Measurements from ENCODE around the gene POLR1A.

POLR1A gene

DNA sequence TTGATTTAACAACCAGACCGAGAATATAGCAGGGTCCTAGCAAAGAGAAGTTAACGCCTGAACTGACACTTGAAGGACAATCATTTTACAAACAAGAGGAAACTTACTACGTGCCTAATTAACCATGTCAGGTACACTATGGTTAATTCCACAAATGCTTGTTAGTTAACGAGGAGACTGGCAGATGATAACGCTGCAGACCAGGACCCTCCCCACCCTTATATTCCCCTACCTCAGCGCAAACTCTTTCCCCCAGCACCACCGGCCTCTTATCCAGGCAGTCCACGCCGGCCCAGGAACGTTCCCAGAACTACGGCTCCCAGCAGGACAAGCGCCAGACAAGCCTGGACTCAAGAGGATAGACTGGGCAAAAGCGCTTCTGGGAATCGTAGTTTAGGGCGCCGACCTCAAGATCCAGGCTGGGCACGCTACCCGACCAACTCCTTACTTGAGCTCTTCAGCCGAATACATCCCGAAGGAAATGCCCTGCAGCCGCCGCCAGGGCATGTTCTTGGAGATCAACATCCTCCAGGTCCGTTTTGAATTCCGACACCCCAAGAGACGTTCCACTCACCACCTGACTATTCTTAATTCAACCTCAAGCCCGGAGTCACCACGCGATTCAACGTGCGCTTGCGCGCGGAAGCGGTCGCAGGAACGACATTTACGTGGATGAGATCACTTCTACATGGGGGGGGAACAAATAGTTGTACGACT is at the start of gene POLR1A:
Gene POLR1A, minus strand, starts transcription at position 635 of the 717 bp plus-strand sequence. Its CDS starts 110 bp downstream, at position 525.
- peak; percentile 61 to 74 for DNase-seq (ENCODE audit: low read depth in 1 of 2, low spot score in 1 of 2)

- DNase-seq (ENCODE audit: low read depth in 1 of 2, low spot score in 1 of 2) = no peak
Observed at GRCh38 chr2:86150502-86150901, 44.8 kb upstream of the POLR1A start.

GRCh38 chr2:86147793-86148192 is 42.1 kb upstream of the POLR1A start:
- DNase-seq (ENCODE audit: low read depth in 1 of 2, low spot score in 1 of 2) = no peak

GRCh38 chr2:86143926-86144685 is 38.4 kb upstream of the POLR1A start:
- DNase-seq (ENCODE audit: low read depth in 1 of 2, low spot score in 1 of 2) = no peak

DNA sequence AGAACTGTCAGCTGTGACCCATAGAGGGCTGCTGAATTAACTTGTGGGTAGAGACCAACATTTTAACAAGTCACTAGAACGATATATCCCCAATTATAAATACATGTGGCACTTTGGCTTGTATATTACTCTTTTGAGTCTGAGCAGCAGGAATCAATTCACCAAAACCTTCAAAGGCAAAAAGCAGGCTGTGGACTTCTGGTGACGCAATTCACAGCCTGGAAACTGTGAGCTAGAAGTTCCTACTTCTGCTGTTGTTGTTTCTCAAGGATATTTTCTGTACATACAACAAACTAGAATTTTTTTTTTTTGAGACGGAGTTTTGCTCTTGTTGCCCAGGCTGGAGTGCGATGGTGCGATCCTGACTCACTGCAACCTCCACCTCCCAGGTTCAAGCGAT is 37.6 kb upstream of the POLR1A start:
- DNase-seq (ENCODE audit: low read depth in 1 of 2, low spot score in 1 of 2) = no peak

- DNase-seq (ENCODE audit: low read depth in 1 of 2, low spot score in 1 of 2) = no peak
Observed at GRCh38 chr2:86142436-86143257, 37.0 kb upstream of the POLR1A start.

- DNase-seq (ENCODE audit: low read depth in 1 of 2, low spot score in 1 of 2) = no peak
Observed at GRCh38 chr2:86140969-86141392, 35.3 kb upstream of the POLR1A start.

DNA sequence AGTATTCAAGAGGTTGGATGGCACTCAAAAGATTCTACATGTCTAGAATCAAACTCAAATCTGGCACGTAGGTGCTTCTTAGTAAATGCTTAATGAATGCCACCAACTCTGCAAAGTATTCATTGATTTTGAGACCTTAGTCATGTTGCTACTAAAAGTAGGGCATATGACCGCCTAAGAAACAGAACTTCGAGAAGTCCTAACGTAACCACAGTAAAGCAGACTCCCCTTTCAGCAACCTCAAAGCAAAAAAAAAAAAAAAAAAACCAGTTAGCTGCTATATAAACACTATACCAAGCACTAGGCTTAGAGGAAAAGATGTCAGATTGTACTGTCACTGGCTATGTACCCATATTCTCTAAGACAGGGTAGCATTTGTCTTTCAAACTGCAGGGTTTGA is 34.3 kb upstream of the POLR1A start:
- DNase-seq (ENCODE audit: low read depth in 1 of 2, low spot score in 1 of 2) = no peak

DNA sequence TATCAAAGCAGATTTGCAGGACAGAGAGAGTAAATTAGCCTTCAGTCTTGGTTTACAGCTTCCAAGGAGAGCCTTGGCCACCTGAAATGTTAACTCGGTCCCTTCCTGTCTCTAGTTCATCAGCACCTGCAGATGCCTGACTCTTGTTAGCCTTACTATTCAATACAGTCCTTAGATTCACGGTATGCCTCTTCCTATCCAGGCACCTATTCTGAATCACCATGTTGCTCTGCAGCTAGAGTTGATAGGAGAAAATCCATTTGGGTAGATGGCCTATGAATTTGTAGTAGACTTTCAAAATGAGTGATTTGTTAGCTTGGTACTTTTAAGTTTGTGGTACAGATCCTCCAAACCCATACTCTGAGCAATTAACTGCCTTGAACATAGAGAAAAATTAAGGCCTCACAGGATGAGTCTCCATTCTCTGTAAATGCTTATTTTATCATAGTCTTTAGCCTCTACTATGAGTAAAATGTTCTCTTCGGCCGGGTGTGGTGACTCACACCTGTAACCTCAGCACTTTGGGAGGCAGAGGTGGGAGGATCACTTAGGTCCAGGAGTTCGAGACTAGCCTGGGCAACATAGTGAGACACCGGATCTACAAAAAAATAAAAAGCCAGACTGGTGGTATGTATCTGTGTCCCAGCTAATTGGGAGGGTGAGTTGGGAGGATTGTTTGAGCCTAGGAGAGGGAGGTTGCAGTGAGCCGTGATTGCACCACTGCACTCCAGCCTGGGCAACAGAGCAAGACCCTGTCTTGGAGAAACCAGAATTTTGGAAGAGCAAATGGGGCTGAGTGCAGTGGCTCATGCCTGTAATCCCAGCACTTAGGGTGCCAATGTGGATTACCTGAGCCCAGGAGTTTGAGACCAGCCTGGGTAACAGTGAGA is 33.3 kb upstream of the POLR1A start:
- no peak for DNase-seq (ENCODE audit: low read depth in 1 of 2, low spot score in 1 of 2)

DNA sequence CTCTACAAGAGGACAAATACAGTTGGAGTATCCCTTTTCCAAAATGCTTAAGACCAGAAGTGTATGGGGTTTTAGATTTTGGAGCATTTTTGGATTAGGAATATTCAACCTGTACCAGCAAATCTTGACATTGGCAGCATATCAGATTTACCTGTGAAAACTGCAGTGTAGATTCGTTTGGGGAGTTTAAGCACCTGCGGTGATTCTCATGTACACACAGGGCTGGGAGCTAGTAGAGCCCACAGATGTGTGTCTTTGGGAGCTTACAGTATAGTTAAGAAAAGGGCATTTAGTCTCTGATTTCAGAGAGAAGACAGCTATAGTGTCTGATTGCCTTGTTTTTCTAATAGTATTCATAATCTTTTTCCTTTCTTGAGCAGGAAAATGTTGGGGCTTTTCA is 30.5 kb upstream of the POLR1A start:
- DNase-seq (ENCODE audit: low read depth in 1 of 2, low spot score in 1 of 2) = no peak

GRCh38 chr2:86135653-86136052 is 30.0 kb upstream of the POLR1A start:
- no peak for DNase-seq (ENCODE audit: low read depth in 1 of 2, low spot score in 1 of 2)

DNA sequence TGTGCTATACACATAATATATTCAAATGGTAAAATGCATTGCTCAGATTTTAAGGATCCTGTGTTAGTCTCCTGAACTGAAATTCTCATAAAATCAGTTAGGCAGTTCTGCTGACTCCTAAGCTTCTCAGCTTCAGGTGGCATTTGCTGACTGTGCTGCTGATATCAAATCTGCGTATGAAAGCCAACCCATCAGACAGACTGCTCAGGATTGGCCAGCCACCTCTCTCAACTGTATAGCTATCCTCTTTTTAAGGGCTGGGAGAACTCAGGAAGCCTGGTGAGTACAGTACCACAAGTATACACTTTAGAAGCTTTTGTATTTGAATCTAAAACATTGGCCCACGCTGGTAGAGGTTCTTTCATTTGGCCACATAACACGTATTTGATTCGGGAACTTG is 29.0 kb upstream of the POLR1A start:
- DNase-seq (ENCODE audit: low read depth in 1 of 2, low spot score in 1 of 2) = no peak

DNA sequence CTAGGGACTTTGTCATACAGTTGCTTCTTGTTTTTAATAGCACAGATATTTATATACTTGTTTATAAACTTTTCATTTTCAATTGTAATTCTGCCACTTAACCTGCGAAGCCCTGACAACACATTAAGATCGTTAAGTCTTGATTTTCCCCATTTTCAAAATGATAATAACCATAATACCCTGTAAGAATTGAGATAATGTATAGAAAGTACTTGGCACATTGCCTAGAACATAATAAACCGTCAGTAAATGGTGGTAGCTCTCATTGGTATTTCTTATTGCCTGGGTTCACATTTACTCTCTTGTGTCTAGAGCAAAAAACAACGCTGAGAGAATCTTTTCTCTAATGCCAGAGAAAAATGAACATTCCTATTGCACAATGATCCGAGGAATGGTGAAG is 19.0 kb upstream of the POLR1A start:
- no peak for DNase-seq (ENCODE audit: low read depth in 1 of 2, low spot score in 1 of 2)

GRCh38 chr2:86123328-86123925 is 17.7 kb upstream of the POLR1A start:
- no peak for DNase-seq (ENCODE audit: low read depth in 1 of 2, low spot score in 1 of 2)

DNA sequence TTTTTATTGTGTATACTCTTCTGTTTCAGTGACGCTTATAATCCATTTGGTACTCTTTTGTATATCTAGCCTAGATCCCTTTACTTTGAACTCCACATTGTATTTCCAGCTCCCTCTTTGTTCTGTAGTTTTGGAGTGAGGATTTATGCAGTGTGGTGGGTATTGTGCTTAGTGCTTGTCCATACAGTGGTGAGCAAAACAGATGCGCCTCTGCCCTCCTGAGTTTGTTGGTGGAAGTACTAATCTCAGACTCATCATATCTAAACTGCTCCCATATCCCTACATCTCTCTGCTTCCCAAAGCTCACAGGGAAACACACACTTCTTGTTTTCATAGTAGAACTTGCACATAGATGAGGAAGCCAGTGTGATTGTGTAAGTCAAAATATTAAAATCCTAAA is 12.4 kb upstream of the POLR1A start:
- no peak for DNase-seq (ENCODE audit: low read depth in 1 of 2, low spot score in 1 of 2)

GRCh38 chr2:86107031-86107430 is 1.3 kb upstream of the POLR1A start:
- no peak for DNase-seq (ENCODE audit: low read depth in 1 of 2, low spot score in 1 of 2)

DNA sequence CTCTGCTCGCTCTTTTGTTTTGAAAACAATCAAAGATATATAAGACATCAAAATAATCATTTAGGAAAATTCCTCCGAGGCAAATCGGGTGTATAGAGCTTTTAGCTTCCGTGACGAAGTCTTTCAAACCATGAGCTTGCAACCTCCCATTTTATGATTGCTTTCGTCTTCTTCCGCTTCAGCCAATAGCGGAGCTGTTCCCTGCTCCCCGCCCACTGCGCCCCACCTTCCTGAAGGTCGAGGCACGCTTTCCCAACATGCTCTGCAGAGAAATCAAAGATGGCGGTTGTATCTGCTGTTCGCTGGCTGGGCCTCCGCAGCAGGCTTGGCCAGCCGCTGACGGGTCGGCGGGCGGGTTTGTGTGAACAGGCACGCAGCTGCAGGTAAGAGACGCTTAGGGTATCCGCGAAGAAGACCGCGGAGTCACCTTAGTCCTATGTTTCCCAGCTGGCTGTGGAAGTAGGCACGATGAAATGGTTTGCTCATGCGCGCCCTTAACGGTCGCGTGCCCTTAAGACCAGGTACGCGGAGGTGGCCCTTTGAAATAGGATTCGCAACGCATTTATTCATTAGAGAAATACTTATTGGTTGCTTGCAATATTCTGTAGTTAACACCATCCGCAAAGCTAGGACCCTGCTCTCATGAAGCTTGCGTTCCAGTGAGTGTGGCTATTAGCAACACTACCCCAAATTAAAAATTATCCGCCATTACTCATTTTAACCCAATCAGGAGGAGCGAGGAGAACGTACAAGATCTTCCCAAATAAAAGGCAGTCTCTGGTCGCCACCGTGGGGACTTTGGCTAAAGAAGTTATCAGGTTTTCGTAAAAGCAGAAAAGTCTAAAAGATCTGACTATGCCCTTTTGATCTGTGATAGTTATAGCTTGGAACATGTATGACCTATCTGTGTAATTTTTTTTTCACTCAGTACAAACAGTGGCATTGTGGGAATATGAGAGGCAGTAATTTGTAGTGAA is 571 bp upstream of the POLR1A start, which contains the start of gene PTCD3:
Gene PTCD3, plus strand, starts transcription at position 267 of the 977 bp plus-strand sequence. Its CDS starts 13 bp downstream, at position 280.
- DNase-seq (ENCODE audit: low read depth in 1 of 2, low spot score in 1 of 2) = peak; percentile 85 to 86

- DNase-seq (ENCODE audit: low read depth in 1 of 2, low spot score in 1 of 2) = no peak
Observed at GRCh38 chr2:86102157-86102556, 3.5 kb downstream of the POLR1A start.

DNA sequence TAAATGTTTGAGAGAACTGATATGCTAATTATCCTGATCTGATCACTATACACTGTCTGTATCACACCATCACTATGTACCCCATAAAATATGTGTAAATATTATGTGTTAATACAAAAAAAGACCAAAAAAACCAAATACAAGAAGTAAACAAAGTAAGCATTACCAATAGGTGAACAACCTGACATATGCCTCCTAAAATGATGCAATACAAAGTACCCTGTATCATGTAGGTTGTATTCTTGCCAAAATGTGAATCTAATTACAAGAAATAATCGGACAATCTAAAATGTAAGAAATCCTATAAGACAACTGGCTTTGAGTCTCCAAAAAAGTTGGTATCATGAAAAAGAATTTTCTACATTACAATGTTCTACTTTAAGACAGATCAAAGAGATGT is 7.8 kb downstream of the POLR1A start:
- no peak for DNase-seq (ENCODE audit: low read depth in 1 of 2, low spot score in 1 of 2)
